Central memory CD4-positive, alpha-beta T cell (primary cell): Measurements from ENCODE around the gene TMEM97.
A peak's percentile ranks its signal among the peaks of the same experiment; 100 is the strongest.

ENCODE experiments used
- DNase-seq: peaks from one replicate; pipeline ENCODE4 v3.0.0; 2022

The TMEM97 gene

DNA sequence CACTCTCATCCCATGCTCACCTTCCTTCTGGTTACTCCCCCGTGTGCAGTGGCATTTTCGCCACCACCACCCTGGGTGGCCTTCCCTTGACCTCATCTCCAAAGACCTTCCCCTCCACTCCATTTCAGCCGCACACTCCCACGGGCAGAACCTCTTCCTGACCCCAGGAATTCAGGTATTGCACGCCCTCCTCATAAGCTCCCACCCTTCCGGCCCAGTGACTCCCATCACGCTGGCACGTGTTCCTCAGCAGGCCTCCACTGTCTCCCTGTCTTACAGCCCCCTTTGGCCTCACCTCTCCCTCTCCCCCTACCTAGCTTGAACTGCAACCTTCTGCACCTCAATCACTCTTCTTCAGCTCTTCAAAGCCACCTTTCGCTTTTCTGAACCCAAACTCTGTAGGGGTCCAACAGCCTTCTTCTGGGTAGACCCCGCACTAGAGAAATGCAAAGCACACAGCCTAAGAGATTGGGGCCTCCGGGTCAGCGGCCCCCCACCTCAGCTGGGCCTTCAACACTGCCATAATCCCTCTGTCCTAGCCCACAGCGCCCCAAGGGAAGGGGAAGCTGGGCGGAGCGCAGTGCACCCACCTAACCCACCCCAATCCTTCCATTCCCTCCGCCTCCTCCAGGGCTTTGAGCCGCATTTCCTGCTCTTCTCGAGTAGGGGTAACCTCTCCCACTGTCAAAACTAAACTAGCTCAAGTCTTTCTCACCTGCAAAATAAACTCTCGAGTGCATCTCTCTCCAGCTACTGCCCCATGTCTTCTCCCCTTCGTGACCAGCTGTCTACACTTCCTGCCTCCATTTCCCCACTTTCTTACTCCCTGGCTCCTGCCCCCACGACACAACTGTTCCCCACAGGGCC lies 1.7 kb upstream of the TMEM97 start:
- no peak for DNase-seq

DNA sequence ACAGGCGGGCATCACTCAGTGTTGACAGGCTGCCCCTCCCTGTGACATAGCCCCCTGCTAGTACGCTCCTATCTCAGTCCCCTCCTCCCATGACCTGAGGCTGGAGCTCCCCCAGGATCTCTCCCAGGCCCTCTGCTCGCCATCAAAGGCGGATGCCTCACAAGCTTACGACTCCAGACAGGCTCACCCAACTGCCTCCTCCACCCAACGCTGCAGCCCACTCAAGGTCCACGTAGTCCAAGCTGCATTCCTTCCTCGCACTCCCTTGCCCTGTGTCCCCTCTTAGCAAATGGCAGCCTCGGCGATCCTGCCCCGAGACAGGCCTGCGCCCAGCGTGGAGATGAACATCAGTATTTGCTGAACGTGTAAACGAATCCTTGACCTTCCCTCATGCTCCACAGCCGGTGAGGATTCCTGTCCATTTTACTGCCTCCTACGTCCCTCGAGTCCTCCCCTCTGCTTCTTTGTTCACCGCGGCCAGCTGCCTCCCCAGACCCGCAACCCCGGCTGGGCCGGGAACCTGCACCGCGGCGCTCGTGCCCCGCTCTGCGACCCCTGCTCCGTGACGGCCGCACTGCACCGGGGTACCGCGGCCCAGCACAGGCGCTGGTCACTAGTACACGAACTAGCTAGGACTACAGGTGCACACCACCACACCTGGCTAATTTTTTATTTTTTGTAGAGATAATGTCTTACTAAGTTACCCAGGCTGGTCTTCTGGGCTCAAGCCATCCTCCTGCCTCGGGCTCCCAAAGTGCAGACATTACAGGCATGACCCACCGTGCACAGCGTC lies 838 bp upstream of the TMEM97 start:
- no peak for DNase-seq

DNA sequence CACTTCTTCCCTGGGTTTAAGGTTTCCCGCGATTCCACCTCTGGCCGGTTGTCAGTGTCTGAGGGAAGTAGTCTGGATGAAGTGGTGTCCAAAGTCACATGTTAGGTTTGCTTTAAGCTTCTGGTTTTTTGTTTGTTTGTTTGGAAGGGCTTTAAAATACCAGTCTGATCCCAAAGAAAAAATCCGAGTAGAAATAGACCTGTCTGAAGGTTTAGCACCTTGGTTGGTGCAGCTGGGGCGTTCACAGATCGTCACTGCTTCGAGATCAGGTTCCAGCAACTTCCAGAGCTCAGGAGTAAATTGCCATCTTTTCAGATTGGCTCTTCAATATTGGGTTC lies 567 bp downstream of the TMEM97 start:
- no peak for DNase-seq

DNA sequence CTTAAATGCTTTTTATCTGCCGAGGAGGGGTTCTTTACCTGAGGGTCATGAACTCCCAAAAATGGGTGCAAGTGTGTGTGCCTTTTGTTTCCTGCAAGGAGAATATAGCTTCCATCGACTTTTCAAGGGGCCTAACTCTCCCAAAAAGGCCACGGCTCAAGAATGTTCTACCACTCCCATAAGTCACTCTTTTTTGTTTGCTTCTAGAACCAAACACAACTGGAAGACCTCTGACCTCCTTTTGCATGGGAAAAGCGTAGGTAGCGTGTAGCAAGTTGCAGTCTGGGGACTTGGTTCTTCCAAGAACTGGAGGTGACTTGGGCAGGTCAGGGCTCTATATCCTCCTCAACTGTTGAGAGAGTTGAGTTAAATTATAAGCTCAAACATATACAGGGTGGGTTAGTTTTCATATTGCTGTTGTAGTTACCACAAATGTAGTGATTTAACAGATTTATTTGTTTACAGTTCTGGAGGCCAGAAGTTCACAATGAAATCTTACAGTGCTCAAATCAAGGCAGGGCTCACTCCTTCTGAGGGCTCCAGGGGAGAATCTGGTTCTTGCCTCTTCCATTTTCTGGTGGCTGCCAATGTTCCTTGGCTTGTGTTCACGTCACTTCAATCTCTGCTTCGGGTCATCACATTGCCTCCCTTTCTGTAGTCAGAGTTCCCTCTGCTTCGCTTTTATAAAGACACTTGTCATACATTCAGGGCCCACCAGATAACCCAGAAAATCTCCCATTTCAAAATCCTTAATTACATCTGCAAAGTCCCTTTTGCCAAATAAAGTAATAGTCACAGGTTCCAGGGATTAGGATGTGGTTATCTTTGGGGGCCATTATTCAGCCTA lies 1.4 kb downstream of the TMEM97 start:
- DNase-seq: no peak

DNA sequence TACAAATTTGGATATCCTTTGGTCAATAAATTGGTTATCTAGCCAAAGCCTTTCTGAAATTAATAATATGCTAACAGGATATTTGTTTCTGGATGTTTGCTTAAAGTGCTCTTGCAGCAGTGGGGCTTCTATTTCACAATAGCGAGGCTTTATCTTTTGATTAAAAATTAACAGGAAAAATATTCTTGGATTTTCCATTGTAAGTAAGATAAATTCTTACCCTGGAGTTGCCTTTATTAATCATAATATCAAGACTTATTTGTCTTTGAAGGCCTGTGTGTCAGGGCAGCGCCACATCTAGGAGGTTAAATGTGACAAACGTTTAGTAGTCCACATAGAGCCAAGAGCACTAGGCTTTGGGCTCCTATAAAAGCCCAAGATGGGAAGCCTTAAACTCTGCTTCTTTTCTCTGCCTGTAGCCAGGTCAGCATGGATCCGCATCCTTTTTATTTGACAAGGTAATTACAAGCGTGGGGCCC lies 5.3 kb downstream of the TMEM97 start:
- DNase-seq: no peak

DNA sequence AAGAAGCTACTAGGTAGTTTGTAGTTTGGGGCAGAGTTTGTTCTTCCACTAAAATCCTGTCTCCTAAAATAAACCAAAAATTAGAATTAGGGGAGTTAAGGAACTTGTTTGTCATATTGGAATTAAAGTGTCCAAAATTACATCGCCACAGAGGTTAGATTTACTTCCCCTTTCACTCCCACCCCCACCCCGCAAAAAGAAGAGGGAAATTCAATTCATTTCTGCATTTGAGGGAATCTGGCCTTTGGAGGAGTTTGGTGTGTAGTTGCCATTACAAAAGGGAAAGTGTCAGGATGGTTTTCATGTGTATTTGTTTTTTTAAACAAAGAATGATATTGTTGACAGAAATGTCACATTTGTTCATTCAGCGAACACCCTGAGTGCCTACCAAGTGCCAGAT lies 5.8 kb downstream of the TMEM97 start:
- DNase-seq: no peak

DNA sequence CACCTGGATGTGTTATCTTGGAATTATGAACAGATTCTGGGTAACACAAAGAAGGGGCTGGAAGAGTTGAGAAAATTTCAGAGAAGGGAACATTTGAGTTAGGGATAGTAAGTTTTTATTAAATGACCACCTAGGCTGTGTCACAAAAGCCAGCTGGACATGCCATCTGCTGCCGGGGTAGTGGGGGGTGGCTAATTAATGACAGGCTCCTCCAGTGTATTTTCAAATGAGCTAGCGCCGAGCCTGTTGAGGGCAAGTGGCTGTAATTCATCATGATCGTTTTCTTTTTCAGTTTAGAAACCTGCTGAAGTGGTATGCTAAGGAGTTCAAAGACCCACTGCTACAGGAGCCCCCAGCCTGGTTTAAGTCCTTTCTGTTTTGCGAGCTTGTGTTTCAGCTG lies 6.2 kb downstream of the TMEM97 start:
- DNase-seq: no peak

DNA sequence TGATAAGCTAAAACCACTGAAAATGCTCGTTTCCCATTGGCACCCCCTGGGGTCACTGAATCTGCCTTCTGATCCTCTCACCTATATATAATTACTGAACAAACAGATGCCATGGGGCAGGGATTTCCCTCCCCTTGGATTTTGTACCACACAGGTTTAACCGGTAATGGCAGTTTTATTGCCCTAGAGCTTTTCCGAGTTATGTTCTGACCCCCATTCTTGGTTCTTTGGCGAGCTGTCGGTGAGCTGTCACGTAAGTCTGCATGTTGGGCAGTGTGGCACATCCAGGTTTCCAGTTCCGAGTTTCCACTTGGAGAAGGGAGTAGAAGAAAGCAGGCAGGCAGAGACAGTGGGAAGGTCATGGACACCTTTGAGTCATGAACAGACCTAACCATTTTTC lies 7.1 kb downstream of the TMEM97 start:
- no peak for DNase-seq

DNA sequence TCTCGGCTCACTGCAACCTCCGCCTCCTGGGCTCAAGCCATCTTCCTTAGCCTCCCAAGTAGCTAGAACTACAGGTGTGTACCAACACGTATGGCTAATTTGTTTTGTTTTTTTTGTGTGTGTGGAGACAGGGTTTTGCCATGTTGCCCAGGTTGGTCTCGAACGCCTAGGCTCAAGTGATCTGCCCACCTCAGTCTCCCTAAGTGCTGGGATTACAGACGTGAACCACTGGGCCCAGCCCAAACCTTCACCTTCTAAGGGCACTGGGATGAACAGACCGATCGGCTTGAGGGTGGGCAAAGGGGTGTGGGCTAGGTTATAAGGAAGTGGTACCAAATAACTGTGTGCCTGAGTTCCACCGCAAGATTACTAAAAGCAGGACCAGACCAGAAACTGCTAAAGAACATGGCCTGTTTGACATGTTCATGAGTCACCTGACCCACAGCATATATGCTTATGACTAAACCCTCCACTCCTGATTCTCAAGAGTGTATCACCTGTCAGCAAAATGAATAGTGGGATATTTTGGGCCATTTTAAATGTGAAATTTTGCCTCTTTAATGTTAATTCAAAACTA lies 8.1 kb downstream of the TMEM97 start:
- no peak for DNase-seq

DNA sequence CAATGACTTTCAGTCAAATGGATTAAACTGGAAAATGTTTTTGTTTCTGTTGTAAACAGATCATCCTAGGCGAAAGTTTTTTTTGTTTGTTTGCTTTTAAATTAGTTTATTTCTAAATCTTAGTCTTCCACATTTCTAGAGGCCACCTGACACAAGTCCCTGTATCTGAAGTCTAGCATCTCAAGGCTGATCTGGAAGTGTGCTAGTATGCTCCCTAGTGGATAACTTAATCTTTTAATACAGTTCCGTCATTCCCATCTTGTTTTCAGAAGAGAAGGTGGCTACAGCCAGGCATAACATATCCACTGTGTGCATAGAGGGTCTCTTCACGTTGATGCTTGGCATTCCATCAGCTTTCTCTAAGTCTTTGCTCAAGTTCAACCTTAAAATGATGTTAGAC lies 8.7 kb downstream of the TMEM97 start:
- DNase-seq: no peak

DNA sequence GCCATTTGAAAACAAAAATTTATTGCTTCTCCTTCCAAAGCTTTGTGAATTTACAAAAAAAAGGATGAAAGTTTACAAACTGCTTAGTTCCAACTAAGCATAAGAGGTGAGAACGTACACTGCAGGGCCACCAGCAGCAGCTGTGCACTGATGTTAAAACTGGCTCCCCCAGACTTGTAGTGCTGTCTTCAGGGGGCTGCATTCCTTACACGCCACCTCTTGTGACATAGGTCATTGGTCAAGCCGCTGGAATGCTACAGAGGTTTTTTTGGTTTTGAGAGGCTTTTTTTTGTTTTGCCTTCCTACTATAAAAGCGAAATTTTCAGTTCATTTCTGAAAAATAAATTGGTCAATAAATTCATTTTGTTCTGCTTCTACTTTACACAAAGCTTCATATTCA lies 9.3 kb downstream of the TMEM97 start:
- DNase-seq: no peak

DNA sequence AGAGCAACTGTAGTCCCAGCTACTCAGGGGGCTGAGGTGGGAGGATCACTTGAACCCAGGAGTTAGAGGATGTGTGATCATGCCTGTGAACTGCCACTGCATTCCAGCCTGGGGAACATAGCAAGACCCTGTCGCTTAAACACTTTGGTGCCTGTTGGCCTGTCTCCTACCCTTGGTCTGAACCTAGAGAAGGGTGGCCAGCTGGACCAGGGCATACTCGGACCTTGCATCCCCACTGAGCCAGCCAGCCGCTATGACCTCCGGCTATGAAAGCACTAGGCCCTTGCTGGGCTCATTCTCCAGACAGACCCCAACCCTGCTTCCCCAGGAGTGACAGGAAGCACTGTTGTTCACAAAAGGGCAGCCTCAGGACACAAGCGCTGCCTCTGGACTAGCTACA lies 11.7 kb downstream of the TMEM97 start:
- no peak for DNase-seq

DNA sequence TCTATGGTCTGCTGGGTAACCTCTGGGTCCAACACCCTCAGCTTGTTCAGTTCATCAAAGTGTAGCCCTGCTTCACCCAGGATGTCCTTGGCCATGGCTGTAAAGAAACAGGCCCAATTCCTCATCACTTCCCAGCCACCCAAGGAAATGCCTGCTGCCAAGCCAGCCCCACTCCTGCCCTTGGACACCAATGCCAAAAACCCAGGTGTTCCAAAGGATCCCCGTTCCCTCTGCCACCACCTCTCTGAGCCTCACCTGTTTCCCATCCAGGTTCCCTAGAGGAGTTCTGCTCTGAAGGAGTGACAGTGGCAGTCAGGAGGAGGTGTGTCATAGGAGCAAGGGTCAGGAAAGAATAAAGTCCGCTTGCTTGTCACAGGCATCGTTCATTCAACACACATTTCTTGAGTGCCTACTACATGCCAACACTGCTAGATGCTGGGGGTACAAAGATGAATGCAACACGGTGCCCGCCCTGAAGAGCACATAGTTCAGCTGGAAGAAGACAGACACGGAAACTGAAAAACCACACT lies 13.0 kb downstream of the TMEM97 start:
- DNase-seq: no peak

DNA sequence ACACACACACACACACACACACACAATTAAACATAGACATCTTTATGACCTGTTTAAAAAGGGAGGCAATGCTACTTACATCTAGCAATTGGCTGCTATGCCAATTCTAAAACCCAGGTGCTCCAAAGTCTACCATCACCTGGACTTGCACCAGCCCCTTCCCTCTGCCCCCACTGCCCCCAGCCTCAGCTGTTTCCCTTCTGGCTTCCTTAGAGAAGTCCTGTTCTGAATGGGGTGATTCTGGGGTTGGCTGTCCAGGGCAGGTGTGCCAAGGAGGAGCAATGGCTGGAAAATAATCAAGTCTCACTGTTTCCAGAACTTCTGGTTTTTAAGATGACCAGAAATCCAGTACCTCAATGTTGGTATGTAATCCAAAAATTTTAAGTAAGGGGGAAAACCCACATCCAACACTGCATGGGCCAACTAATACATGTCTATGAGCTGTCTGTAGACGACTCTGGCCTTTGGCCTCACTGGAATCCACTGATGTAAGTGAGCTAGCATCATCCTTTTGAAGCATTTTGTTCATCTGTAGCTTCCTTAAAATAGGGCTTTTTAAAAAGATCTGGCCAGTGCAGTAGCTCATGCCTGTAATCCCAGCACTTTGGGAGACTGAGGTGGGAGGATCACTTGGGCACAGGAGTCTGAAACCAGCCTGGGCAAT lies 14.2 kb downstream of the TMEM97 start:
- DNase-seq: no peak

DNA sequence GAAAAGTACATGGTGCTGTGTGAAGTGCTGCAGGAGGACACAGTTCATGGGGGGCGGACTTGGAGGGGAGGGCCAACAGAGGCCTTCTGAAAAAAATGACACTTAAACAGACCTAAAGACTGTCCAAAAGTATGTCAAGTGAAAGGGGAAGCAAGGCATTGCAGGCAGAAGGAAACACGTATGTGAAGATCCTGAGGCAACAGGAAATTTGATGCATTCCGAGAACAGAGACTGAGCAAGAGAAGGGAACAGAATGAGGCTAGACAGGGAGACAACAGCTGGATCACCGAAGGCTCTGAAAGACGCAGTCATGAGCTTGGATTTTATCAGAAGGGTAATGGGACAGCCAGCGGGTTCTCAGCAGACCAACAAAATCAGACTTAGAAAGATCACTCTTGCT lies 15.2 kb downstream of the TMEM97 start:
- DNase-seq: no peak

DNA sequence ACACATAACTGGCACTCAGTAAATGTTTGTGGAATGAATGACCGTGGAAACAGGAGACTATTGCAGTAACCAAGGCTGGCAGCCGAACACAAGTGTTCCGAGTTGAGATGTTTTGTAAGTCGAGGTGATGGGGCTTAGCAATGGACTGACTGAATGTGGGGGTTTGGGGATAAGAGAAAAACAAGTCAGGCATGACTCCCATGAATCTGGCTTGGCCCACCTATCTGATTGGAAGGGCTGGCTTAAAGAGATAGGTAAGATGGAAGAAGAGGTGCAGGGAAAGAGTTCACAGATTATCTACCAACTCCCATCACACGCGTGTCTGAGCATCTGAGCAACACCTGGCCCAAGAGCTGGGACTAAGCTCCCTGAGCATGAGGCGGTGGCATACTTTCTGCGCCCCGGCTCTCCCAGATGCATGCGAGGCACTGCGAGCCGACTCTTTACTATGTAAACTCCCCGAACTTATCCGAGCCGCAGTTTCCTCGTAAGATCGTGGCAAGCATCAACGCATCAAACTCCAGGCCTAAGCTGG lies 15.7 kb downstream of the TMEM97 start:
- no peak for DNase-seq

DNA sequence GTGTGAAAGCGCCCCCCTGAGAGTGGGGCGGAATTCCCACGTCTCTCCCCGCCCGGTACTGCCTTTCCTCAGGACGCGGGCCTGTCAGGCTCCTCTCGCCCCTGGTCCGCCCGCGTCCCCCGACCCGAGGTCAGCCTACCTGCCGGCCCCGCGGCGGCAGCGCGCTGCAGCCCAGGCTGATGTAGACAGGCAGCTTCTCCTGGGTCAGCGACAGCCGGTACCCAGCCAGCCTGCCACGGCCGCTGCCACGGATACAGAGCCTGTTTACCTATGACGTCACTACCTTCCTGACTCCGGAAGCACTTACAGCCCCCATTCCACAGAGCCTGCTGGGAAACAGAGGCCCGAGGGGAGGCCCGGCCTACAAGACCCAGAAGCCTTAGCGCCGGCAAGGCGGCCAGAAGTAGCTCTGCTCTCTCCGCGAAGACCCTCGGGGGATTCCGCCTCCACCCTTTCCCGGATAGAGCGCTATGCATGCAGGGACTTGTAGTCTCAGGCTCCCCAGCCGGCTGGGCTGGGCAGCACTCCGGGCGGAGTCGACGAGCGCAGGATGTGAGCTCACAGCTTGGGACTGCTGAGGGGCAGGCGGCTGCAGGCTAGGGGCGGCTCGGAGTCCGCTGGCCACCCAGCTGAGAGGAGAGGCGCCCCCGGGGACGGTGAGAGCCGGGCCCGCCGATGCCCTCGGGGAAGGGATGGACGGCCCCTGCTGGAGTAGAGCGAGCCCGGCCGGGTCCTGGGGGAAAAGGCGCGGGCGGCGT lies 16.4 kb downstream of the TMEM97 start, which contains the start of the genes IFT20 and TNFAIP1:
IFT20 (minus strand) TSS at position 272 of the 758 bp plus-strand sequence. CDS start 3,487 bp downstream, outside the sequence.
TNFAIP1 (plus strand) TSS at position 561 of the 758 bp plus-strand sequence. CDS start 3,761 bp downstream, outside the sequence.
- peak; percentile 99 for DNase-seq

DNA sequence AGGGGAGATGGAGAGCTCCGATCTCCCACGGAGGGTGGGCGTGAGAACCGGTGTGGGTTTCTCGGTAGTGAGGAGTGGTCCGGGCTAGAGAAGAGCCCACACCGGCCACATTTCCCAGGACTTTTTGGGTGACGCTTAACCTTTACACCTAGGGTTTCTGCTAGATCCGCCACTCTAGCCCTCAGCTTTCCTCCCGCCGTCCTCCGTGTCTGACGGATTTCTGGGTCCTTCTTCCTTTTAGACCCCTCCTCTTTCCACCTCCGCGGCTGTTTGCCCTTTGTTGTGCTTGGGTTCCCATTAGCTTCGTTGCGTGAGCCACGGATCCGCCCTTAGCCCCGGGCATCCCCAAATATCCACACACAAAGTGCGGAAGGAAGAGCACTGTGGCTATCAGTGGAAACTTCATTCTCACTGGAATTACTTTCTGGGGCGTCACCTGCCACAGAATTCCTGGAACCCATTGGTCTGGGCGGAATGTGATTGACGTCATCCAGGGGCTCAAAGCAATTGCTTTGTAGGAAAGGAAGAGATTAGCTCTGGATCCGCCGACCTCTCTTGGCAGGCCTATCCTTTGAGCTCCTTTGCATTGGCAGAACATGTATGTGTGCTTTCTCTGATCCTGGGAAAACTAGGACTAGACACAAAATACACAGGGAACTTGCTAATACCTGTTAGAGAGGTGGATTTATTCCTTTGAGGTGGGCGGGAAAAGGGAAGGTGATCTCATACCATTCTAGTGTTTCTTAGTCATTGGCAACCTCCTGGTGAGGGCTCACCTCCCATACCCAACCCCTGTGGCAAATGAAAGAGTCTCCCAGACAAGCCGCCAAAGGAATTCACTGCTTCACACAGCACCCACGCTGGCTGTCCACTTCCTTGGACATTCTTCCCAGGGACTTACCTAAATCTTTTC lies 17.2 kb downstream of the TMEM97 start:
- DNase-seq: no peak

DNA sequence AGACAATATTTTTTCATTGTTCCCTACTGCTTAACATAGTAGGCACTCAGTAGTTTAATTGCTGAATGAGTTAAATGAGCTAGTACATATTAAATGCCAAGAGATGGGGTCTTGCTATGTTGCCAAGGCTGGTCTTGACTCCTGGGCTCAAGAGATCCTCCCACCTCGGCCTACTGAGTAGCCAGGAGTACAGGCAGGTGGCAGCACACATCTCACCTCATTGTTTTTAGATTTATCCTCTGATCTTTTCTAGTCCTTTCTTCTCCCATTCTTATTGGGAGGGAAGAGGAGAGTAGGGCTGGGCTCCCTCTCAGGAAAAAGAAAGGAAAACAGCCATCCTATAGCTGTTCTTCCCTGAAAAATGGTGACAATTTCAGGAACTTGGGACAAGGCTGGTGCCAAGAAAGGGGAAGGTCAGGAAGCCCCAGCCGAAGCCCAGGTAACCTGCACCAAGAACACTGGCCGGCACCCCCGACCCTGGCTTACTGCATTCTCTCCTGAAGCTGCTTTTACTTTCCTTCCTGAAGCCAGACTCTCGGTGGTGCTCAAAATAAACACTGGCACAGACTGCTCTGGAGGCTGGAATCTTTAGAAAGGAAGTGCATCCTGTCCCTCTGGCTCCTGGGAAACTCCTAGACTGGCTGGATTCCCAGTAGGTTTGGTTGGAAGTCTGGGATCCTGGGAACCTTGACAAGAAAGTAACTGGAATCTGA lies 19.2 kb downstream of the TMEM97 start:
- DNase-seq: no peak
